ENCODE data around the gene VEPH1. TPM values are rescaled to one million over a fixed set of nuclear protein-coding genes. Genes with fewer than 3 reads are reported as not detected.

VEPH1 gene
- total RNA-seq, 1 donor from 2014 or later, result 3.7 TPM

DNA sequence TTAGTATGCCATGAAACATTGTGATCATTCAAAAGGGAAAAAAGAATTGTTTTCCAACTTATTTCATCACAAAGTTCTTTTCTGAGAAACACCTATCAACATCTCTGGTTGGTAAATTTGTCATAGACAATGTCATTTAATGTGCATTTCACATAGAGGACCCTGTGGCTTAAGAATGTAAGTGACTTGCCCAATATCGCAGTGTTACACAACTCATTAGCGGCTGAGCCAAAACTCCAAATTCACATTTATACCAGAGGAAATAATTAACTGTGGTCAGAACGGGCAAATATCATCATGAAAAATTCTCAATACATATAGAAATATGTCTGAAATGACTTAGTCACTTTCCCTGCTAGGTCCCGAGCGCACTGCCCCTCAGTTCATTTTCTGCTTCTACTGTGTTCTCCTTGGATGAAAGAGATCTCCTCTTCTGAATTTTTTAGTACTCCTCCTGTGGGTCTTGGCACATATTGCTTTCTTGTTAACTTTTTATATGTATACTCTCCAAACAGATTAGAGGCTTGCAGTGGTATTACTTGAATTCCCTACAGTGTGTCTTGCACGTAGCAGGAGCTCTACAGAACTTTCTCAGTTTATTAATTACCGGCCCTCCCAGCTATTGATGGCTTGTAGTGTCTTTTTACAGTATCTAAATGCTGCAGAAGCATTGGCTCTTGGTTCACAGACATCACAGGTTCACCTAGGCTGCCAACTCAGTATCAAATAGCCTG lies 33.5 kb downstream of the VEPH1 start:
- no peak for DNase-seq (ENCODE audit: low read depth)
- TF ChIP-seq, protein P1, sequence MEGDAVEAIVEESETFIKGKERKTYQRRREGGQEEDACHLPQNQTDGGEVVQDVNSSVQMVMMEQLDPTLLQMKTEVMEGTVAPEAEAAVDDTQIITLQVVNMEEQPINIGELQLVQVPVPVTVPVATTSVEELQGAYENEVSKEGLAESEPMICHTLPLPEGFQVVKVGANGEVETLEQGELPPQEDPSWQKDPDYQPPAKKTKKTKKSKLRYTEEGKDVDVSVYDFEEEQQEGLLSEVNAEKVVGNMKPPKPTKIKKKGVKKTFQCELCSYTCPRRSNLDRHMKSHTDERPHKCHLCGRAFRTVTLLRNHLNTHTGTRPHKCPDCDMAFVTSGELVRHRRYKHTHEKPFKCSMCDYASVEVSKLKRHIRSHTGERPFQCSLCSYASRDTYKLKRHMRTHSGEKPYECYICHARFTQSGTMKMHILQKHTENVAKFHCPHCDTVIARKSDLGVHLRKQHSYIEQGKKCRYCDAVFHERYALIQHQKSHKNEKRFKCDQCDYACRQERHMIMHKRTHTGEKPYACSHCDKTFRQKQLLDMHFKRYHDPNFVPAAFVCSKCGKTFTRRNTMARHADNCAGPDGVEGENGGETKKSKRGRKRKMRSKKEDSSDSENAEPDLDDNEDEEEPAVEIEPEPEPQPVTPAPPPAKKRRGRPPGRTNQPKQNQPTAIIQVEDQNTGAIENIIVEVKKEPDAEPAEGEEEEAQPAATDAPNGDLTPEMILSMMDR (conservative IDR thresholded peaks at IDR 0.05; ENCODE audit: low read depth, low read length), result no peak
- no peak overlapping the region for H3K4me3 ChIP-seq (ENCODE audit: low read depth, low read length)

DNA sequence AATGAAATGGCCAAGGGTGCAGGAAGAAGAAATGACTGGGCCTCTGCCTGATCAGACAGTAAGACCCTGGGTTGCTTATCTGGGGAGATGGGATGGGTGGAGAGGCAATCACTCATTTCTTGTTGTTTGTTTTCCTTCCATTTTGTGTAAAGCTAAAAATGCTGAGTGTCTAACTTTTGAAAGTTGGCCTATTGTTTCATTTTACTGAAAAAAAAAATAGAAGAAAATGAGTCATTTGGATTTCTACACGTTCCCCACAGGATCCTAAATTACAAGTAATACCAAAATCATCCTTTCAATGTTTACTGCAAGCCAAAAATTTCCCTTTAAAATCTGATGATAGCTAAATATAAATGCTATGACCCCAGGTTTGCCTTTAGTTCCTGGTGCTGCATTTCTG lies 36.0 kb downstream of the VEPH1 start:
- H3K4me3 ChIP-seq (ENCODE audit: low read depth, low read length), result no peak overlapping the region
- TF ChIP-seq, protein P1 (conservative IDR thresholded peaks at IDR 0.05; ENCODE audit: low read depth, low read length), result no peak
- DNase-seq (ENCODE audit: low read depth), result no peak

DNA sequence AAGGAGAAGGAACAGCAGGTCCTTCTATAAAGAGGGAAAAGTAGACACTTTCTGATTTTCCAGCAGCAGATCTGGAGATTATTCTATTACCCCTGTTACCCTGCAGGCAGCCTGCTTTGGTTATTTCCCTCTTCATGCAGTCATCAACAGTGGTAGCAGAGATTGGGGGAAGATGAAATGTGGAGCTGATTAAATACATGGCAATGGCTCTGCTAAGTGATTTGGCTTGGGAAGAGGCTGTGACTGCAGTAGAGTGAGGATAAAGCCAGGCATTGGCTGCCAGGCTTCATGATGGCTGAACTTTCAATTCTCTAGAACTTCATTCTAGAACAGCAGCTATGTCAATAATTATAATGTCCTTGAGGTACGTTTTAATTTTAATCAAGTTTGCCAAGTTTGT lies 37.5 kb downstream of the VEPH1 start:
- TF ChIP-seq, protein P1 (conservative IDR thresholded peaks at IDR 0.05; ENCODE audit: low read depth, low read length), result no peak
- H3K4me3 ChIP-seq (ENCODE audit: low read depth, low read length), result no peak overlapping the region
- DNase-seq (ENCODE audit: low read depth), result no peak

DNA sequence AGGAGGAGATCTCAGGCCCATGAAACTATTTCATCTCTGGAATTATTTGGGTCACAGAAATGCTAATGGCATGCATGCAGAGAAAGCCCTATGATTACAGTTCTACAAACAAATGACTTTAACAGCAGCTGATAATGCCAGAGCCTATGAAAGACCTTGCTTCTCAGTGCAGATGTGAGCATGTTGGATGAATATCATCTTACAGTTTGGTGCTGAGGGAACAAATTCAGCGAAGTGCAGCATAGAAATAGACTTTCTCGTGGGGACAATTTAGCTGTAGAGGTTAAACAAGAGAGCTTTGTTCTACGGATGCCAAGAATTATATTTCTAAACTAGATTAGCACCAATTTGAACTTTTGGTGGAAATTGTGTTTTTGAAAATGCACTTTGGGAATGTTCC lies 38.9 kb downstream of the VEPH1 start:
- no peak for DNase-seq (ENCODE audit: low read depth)
- TF ChIP-seq, protein P1 (conservative IDR thresholded peaks at IDR 0.05; ENCODE audit: low read depth, low read length), result no peak
- no peak overlapping the region for H3K4me3 ChIP-seq (ENCODE audit: low read depth, low read length)

DNA sequence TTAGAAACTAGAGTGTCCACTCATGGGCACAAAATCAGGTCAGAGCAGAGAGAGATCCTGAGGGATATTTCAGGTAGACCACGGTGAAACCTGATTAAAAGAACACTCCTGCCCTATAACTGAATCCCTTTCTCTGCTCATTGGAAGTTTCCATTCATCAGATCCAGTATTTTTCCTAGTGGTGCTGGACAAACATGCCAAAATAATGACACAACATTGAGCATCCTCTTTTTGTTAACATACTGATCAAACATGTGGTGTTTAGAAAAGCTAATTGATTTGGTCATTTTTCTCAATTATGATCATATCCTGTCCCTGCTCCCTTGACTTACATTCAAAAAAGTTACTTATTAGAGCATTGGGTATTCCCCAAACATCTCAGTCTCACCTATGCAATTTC lies 39.4 kb downstream of the VEPH1 start:
- no peak for DNase-seq (ENCODE audit: low read depth)
- no peak overlapping the region for H3K4me3 ChIP-seq (ENCODE audit: low read depth, low read length)
- TF ChIP-seq, protein P1 (conservative IDR thresholded peaks at IDR 0.05; ENCODE audit: low read depth, low read length), result no peak

DNA sequence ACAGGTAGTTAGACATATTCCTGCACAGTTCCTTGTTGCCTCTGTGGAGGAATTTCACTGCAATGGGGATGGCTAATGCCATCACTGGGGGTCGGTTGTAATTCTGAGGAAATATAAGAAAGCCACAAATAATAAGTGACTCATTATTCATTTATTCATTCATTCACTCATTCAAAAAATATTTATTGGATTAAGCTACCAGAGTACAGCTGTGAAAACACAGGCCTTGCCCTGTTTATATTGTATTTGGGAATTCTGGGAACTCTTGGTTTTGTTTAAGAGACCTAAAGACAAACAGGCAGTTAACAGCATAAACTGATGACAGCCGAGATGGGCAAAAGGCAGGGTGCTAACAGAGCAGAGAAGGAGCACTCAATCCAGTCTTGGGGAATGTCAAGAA lies 43.0 kb downstream of the VEPH1 start:
- DNase-seq (ENCODE audit: low read depth), result no peak
- H3K4me3 ChIP-seq (ENCODE audit: low read depth, low read length), result no peak overlapping the region
- TF ChIP-seq, protein P1 (conservative IDR thresholded peaks at IDR 0.05; ENCODE audit: low read depth, low read length), result no peak

DNA sequence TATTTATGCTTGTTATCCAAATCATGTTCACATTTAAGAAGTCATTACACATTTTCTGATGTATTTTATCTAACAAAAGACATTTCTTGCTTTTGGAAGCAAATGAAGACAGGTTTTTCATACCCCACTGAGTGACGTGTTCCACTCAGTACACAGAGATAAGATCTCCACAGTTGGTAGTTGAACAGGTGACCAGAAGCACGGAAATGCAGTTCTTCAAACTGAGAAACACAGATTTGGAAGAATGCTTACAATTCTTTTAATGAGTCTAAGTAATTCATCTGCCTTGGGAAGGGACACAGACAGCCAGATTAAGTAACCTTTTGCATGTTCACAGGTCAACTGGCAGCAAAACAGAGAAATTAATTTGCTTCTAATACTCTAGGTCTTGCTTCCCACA lies 43.5 kb downstream of the VEPH1 start:
- DNase-seq (ENCODE audit: low read depth), result no peak
- TF ChIP-seq, protein P1 (conservative IDR thresholded peaks at IDR 0.05; ENCODE audit: low read depth, low read length), result no peak
- no peak overlapping the region for H3K4me3 ChIP-seq (ENCODE audit: low read depth, low read length)
